GM12878 (cell line): ENCODE data around the gene DIDO1. TPM values are rescaled to one million over a fixed set of nuclear protein-coding genes. Genes with fewer than 3 reads are reported as not detected.

Experiments
- ATAC-seq: fragments of 200-7000 bp; cut with Tn5 transposase; 3 replicates; pipeline ENCODE4 v1.9.1; 2020; ENCODE audit warnings: mild to moderate bottlenecking, moderate library complexity
- BruUV-seq: library from RNA; stranded (reverse); fragments of 400-500 nt; replicated peaks from 2 replicates; lab custom pipeline; 2021; lab: Mats Ljungman, UMichigan
- CTCF ChIA-PET: fragments of 300-600 bp; sonication (Branson Sonifier 250); formaldehyde crosslinking; extraction: SDS; loops from one replicate; lab custom pipeline; 2021; ENCODE audit warnings: inconsistent platforms; lab: Yijun Ruan, JAX
- POLR2A ChIA-PET: fragments of 350-600 bp; formaldehyde crosslinking; extraction: SDS; loops from one replicate; lab custom pipeline; 2021; ENCODE audit warnings: inconsistent platforms; lab: Charles Lee
- RAD21 ChIA-PET: fragments of 300-600 bp; sonication (Branson Sonifier 250); formaldehyde crosslinking; loops from one replicate; lab custom pipeline; 2023; ENCODE audit warnings: antibody characterized with exemption; ENCODE audit not compliant: unreplicated experiment; lab: Charles Lee
- SMC1A ChIA-PET: fragments of 300-600 bp; sonication (Branson Sonifier 250); formaldehyde crosslinking; loops from one replicate; lab custom pipeline; 2023; ENCODE audit not compliant: unreplicated experiment, uncharacterized antibody; lab: Charles Lee
- DNase-seq: peaks from one replicate; pipeline ENCODE4 v3.0.0-alpha.2; 2011; ENCODE audit warnings: low read depth, low spot score
- FAIRE-seq: peaks from 3 replicates; lab custom pipeline; 2011; peaks lifted over from hg19 to GRCh38; lab: Jason Lieb, UNC
- H2AFZ ChIP-seq: 2 replicates; pipeline ENCODE4 v1.6.0; 2011; ENCODE audit warnings: low read depth, low read length, control low read depth; ENCODE audit not compliant: control insufficient read depth
- H3K27ac ChIP-seq: 2 replicates; pipeline ENCODE4 v1.5.1; 2011; ENCODE audit warnings: control low read depth; ENCODE audit not compliant: control insufficient read depth, insufficient read depth
- H3K27me3 ChIP-seq, 2 experiments: replicated peaks in 1 of 2; 2 replicates each; pipeline versions ENCODE4 v1.6.0 to v1.6.1; 2011; ENCODE audit warnings: low read length in 1 of 2; ENCODE audit not compliant: control insufficient read depth in 2 of 2, insufficient read depth in 2 of 2
- H3K36me3 ChIP-seq, 2 experiments: 2 replicates each; pipeline ENCODE4 v1.5.1; 2011; ENCODE audit warnings: low read length in 1 of 2; ENCODE audit not compliant: control insufficient read depth in 2 of 2, insufficient read depth in 2 of 2
- H3K4me1 ChIP-seq: 2 replicates; pipeline ENCODE4 v1.6.1; 2011; ENCODE audit warnings: mild to moderate bottlenecking, low read length, moderate library complexity, mixed read lengths; ENCODE audit not compliant: control insufficient read depth, insufficient read depth
- H3K4me2 ChIP-seq: 2 replicates; pipeline ENCODE4 v1.6.0; 2011; ENCODE audit warnings: control low read depth; ENCODE audit not compliant: control insufficient read depth, insufficient read depth
- H3K4me3 ChIP-seq: fragments of 200-600 bp; sonication (generic); 2 replicates; pipeline ENCODE4 v1.5.1; 2016
- H3K79me2 ChIP-seq: 2 replicates; pipeline ENCODE4 v1.6.0; 2011; ENCODE audit warnings: low read length; ENCODE audit not compliant: control insufficient read depth, insufficient read depth
- H3K9ac ChIP-seq: 2 replicates; pipeline ENCODE4 v1.8.0; 2011; ENCODE audit warnings: low read length, control low read depth, mixed read lengths; ENCODE audit not compliant: control insufficient read depth, insufficient read depth
- H3K9me3 ChIP-seq: replicated peaks from 3 replicates; pipeline ENCODE4 v1.5.1; 2011; ENCODE audit warnings: mild to moderate bottlenecking, low read length; ENCODE audit not compliant: control insufficient read depth, insufficient read depth
- H4K20me1 ChIP-seq: 2 replicates; pipeline ENCODE4 v1.6.0; 2011; ENCODE audit not compliant: control insufficient read depth, insufficient read depth
- FOXK2 ChIP-seq: fragments of 450-650 bp; IDR thresholded peaks from 2 replicates; pipeline ENCODE4 v1.6.1; 2017; ENCODE audit warnings: mild to moderate bottlenecking, moderate library complexity
- JUND ChIP-seq: IDR thresholded peaks from 2 replicates; pipeline ENCODE4 v1.6.1; 2012; ENCODE audit warnings: low read depth, mild to moderate bottlenecking, low read length, improper control_type of control experiment, moderate library complexity
- MTA3 ChIP-seq: IDR thresholded peaks from 2 replicates; pipeline ENCODE4 v1.6.1; 2012; ENCODE audit warnings: low read length, inconsistent platforms, borderline replicate concordance
- MYC ChIP-seq: IDR thresholded peaks from 2 replicates; pipeline ENCODE4 v1.6.1; 2011; ENCODE audit warnings: mild to moderate bottlenecking, low read length, moderate library complexity, inconsistent platforms; ENCODE audit not compliant: insufficient read depth, insufficient replicate concordance, insufficient read length, severe bottlenecking
- NFIC ChIP-seq: IDR thresholded peaks from 2 replicates; pipeline ENCODE4 v1.6.1; 2012; ENCODE audit warnings: low read depth, mild to moderate bottlenecking, inconsistent platforms, low read length, moderate library complexity
- NR2C2 ChIP-seq: IDR thresholded peaks from 2 replicates; pipeline ENCODE4 v1.6.1; 2011; ENCODE audit warnings: borderline replicate concordance, low read depth; ENCODE audit not compliant: control insufficient read depth, insufficient read length
- NR2F1 ChIP-seq: fragments of 450-650 bp; conservative IDR thresholded peaks from 2 replicates; pipeline ENCODE4 v1.6.1; 2017; ENCODE audit warnings: mild to moderate bottlenecking
- SRF ChIP-seq, 2 experiments: IDR thresholded peaks; 2 replicates each; pipeline ENCODE4 v1.6.1; 2011; ENCODE audit warnings: low read depth in 2 of 2, low read length in 2 of 2, mild to moderate bottlenecking in 1 of 2, moderate library complexity in 1 of 2
- TBL1XR1 ChIP-seq: IDR thresholded peaks from 2 replicates; pipeline ENCODE4 v1.6.1; 2012; ENCODE audit warnings: low read depth, low read length, improper control_type of control experiment
- ZSCAN29 ChIP-seq: fragments of 450-650 bp; IDR thresholded peaks from 2 replicates; pipeline ENCODE4 v1.6.1; 2017; ENCODE audit warnings: mild to moderate bottlenecking, moderate library complexity
- WGBS: methylation state at CpG from one replicate; pipeline ENCODE4 v1.1.6; 2016; ENCODE audit warnings: low lambda C conversion rate; ENCODE audit not compliant: insufficient replicate concordance, insufficient coverage; ENCODE audit errors: missing lambda C conversion rate; 5-methylcytosine and 5-hydroxymethylcytosine counted together
- in situ Hi-C: fragments of 300-500 bp; cut with MboI; formaldehyde crosslinking; loops from 9 replicates; pipeline ENCODE4 v1.14.3; 2018; ENCODE audit warnings: mixed read lengths
- intact Hi-C: fragments of 100-400 bp; cut with micrococcal nuclease; formaldehyde crosslinking; loops from one replicate; pipeline ENCODE4 v1.14.2; 2022; ENCODE audit not compliant: unreplicated experiment
- polyA plus RNA-seq, 11 experiments: library from polyadenylated mRNA; depleted of rRNA in 4 of 11; unstranded in 6 of 11; stranded (reverse) in 5 of 11; fragments of >200 nt; fragmentation: Nextera tagmentation in 4 of 11; fragmentation: Illumina TruSeq in 1 of 11; extraction: Ambion mirVana in 4 of 11; extraction: Trizol in 1 of 11; gene quantifications; 1 replicate in 1 of 11; 2 replicates in 10 of 11; pipeline versions ENCODE4 v1.2.1 to v1.2.3, GENCODE V29; 2011 to 2016; ENCODE audit warnings: inconsistent platforms in 2 of 11, missing spikeins in 2 of 11, low read depth in 1 of 11
- total RNA-seq, 4 experiments: library from RNA; depleted of rRNA in 3 of 4; stranded (reverse); fragments of >200 nt in 3 of 4; fragmentation: Illumina TruSeq in 1 of 4; extraction: Trizol in 1 of 4; gene quantifications; 2 replicates each; pipeline versions ENCODE4 v1.2.1 to v1.2.3, GENCODE V29; 2013 to 2021
- TF ChIP-seq, protein P1 (sequence below): IDR thresholded peaks from 2 replicates; pipeline ENCODE4 v1.6.1; 2011; ENCODE audit warnings: low read depth, mild to moderate bottlenecking, low read length, moderate library complexity, borderline replicate concordance; ENCODE audit errors: extremely low read depth
- TF ChIP-seq, protein P2 (sequence below), 3 experiments: IDR thresholded peaks in 2 of 3; conservative IDR thresholded peaks in 1 of 3; 2 replicates each; pipeline ENCODE4 v1.5.1; 2011; ENCODE audit warnings: low read depth in 3 of 3, low read length in 3 of 3, mild to moderate bottlenecking in 3 of 3, control low read depth in 2 of 3, moderate library complexity in 2 of 3, inconsistent platforms in 1 of 3, mixed read lengths in 1 of 3; ENCODE audit not compliant: control insufficient read depth in 2 of 3, insufficient read depth in 1 of 3; ENCODE audit errors: extremely low read depth in 1 of 3
- TF ChIP-seq, protein P3 (sequence below): fragments of 150-350 bp; IDR thresholded peaks from 2 replicates; pipeline ENCODE4 v1.6.1; 2014; ENCODE audit warnings: mild to moderate bottlenecking, low read depth, low read length
- TF ChIP-seq, protein P4 (sequence below): IDR thresholded peaks from 2 replicates; pipeline ENCODE4 v1.6.1; 2012; ENCODE audit warnings: low read depth, low read length, improper control_type of control experiment
- TF ChIP-seq, protein P5 (sequence below): fragments of 450-650 bp; conservative IDR thresholded peaks from 2 replicates; pipeline ENCODE4 v1.6.1; 2017; ENCODE audit warnings: mild to moderate bottlenecking, moderate library complexity

Gene DIDO1
- total and polyA plus RNA-seq, 10 of the 15 experiments (the other 5 are each of a cell fraction or from before 2014, with no cell fraction given), result 5.5 to 56.4 (median 38.4) TPM

DNA sequence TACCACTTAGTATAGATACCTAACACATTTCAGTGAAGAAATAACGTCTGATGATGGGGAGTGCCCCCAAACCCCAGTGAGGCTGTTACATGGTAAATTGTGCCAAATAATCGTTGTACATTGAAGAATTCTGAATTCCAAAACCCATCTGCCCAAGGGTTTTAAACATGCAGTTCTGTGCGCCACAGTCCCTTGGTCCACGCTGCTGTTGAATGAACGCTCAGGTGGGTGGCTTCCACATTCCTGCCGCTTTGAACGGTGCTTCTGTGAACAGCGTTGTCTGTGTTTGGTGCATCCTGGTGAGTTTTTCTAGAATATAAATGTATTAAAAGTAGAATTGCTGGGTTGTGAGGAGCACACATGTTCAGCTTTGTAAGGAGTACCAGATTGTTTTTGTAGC lies 14.6 kb upstream of the DIDO1 start:
- Histone ChIP-seq H3K27me3 (no peaks in the 10 kb centered on the region), H2AFZ (no peak overlapping the region), H3K4me3 (no peak overlapping the region), H3K27ac (no peak overlapping the region), H3K9ac (peak overlapping the region; percentile 28; the same call in 1 of the 2 replicates), H4K20me1 (no peaks in the 10 kb centered on the region), H3K9me3 (no peaks in the 10 kb centered on the region), H3K79me2 (peaks cover 54% of the 10 kb centered on the region), H3K36me3 (peaks cover 12 to 38% of the 10 kb centered on the region in 2 experiments), H3K4me1 (0 out of 2 replicates have a peak, but pooled peaks cover 5% of the 10 kb centered on the region), H3K4me2 (peak overlapping the region; percentile 27; the same call in 1 of the 2 replicates)
- ATAC-seq, result no peak
- ChIA-PET RAD21 (no interaction called here), CTCF (interaction anchor here (0.7 to 1.0 kb wide), 2 partner anchors 12 to 38 kb away, joined by 3 read pairs; partner anchors contain the start of gene SLC17A9), POLR2A (interaction anchor here (0.6 kb wide), 1 partner anchor 163 kb away, joined by 3 read pairs; no protein-coding TSS in a partner anchor), SMC1A (no interaction called here)
- in situ Hi-C loops (no loop called here), intact Hi-C loops (no loop called here)
- no peak for DNase-seq
- FAIRE-seq, result no peak
- 88% methylated on average over 8 of the region's 8 CpGs for WGBS
- BruUV-seq, result no TSS peak
- TF ChIP-seq, protein P1, sequence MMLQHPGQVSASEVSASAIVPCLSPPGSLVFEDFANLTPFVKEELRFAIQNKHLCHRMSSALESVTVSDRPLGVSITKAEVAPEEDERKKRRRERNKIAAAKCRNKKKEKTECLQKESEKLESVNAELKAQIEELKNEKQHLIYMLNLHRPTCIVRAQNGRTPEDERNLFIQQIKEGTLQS, result no peak
- no peak for TF ChIP-seq MTA3
- TF ChIP-seq, protein P2, sequence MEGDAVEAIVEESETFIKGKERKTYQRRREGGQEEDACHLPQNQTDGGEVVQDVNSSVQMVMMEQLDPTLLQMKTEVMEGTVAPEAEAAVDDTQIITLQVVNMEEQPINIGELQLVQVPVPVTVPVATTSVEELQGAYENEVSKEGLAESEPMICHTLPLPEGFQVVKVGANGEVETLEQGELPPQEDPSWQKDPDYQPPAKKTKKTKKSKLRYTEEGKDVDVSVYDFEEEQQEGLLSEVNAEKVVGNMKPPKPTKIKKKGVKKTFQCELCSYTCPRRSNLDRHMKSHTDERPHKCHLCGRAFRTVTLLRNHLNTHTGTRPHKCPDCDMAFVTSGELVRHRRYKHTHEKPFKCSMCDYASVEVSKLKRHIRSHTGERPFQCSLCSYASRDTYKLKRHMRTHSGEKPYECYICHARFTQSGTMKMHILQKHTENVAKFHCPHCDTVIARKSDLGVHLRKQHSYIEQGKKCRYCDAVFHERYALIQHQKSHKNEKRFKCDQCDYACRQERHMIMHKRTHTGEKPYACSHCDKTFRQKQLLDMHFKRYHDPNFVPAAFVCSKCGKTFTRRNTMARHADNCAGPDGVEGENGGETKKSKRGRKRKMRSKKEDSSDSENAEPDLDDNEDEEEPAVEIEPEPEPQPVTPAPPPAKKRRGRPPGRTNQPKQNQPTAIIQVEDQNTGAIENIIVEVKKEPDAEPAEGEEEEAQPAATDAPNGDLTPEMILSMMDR (IDR thresholded peaks at IDR 0.05 in 2 of 3, conservative IDR thresholded peaks at IDR 0.05 in 1 of 3; ENCODE audit: control insufficient read depth in 2 of 3, extremely low read depth in 1 of 3, insufficient read depth in 1 of 3, low read depth in 3 of 3, low read length in 3 of 3), result no peak
- TF ChIP-seq SRF (IDR thresholded peaks at IDR 0.05; ENCODE audit: low read depth in 2 of 2, low read length in 2 of 2), result no peak
- TF ChIP-seq, protein P3, sequence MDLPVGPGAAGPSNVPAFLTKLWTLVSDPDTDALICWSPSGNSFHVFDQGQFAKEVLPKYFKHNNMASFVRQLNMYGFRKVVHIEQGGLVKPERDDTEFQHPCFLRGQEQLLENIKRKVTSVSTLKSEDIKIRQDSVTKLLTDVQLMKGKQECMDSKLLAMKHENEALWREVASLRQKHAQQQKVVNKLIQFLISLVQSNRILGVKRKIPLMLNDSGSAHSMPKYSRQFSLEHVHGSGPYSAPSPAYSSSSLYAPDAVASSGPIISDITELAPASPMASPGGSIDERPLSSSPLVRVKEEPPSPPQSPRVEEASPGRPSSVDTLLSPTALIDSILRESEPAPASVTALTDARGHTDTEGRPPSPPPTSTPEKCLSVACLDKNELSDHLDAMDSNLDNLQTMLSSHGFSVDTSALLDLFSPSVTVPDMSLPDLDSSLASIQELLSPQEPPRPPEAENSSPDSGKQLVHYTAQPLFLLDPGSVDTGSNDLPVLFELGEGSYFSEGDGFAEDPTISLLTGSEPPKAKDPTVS, result no peak
- TF ChIP-seq, protein P4, sequence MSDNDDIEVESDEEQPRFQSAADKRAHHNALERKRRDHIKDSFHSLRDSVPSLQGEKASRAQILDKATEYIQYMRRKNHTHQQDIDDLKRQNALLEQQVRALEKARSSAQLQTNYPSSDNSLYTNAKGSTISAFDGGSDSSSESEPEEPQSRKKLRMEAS, result no peak
- no peak for TF ChIP-seq ZSCAN29
- TF ChIP-seq NR2C2, result no peak
- TF ChIP-seq TBL1XR1, result no peak
- TF ChIP-seq, protein P5, sequence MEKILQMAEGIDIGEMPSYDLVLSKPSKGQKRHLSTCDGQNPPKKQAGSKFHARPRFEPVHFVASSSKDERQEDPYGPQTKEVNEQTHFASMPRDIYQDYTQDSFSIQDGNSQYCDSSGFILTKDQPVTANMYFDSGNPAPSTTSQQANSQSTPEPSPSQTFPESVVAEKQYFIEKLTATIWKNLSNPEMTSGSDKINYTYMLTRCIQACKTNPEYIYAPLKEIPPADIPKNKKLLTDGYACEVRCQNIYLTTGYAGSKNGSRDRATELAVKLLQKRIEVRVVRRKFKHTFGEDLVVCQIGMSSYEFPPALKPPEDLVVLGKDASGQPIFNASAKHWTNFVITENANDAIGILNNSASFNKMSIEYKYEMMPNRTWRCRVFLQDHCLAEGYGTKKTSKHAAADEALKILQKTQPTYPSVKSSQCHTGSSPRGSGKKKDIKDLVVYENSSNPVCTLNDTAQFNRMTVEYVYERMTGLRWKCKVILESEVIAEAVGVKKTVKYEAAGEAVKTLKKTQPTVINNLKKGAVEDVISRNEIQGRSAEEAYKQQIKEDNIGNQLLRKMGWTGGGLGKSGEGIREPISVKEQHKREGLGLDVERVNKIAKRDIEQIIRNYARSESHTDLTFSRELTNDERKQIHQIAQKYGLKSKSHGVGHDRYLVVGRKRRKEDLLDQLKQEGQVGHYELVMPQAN, result no peak
- TF ChIP-seq NR2F1, result no peak
- TF ChIP-seq FOXK2, result no peak
- TF ChIP-seq NFIC, result no peak
- TF ChIP-seq JUND, result no peak
- no peak for TF ChIP-seq MYC
